ENCODE results near the gene TSPAN9. TPM values are rescaled to one million over a fixed set of nuclear protein-coding genes. Genes with fewer than 3 reads are reported as not detected.

TSPAN9 gene
- total RNA-seq, 1 experiment from 2014 or later = 23.0 TPM

- no peaks in the 10 kb centered on the region for H3K9me3 ChIP-seq (replicated peaks)
- no peaks in the 10 kb centered on the region for H3K36me3 ChIP-seq
Observed at GRCh38 chr12:3277306-3277943, 200.2 kb downstream of the TSPAN9 start.

DNA sequence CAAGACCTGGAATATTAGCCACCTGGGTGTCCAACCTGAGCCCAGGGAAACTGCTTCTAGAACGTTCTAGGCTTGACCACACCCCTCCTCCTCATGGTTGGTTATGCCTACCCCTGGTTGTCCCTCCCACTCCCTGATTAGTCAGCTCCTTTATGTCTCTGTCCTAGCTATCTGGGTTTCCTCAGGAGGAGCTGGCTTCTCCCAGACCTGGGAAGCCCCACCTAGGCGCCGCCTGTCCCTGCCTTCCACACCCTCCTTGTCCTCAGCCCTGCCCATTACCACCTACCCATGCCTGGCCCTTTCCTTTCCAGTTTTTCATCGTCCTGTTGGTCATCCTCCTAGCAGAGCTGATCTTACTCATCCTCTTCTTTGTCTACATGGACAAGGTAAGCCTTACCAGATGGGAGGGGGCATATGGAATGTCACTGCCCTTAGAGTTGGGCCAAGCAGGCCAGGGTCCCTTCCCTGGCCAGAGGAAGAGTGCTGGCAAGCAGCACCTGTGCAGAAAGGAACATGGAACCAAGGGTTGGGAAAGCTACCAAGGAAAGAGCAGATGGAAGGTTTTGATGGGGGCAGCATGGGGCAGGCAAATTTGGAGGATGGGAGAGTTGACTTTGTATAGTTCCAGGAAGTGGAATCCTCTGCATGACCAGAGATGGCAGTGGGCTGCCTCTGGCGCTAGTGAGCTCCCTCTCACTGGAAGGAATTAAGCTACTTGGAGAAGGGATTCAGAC, 201.7 kb downstream of the TSPAN9 start:
- Histone ChIP-seq H3K27me3 (replicated peaks) (no peaks in the 10 kb centered on the region), H3K4me1 (replicated peaks) (no peaks in the 10 kb centered on the region; the same call in 1 of the 2 replicates), H3K27ac (no peak overlapping the region), H3K9me3 (replicated peaks) (no peaks in the 10 kb centered on the region), H3K4me3 (no peak overlapping the region), H3K36me3 (no peaks in the 10 kb centered on the region)
- DNase-seq (ENCODE audit: low read depth in 1 of 2, low spot score in 2 of 2) = no peak

More at GRCh38 chr12:3277306-3277943, 200.2 kb downstream of the TSPAN9 start:
- Histone ChIP-seq H3K4me3 (no peak overlapping the region), H3K4me1 (replicated peaks) (peaks cover 9% of the 10 kb centered on the region), H3K27ac (no peak overlapping the region), H3K27me3 (replicated peaks) (no peaks in the 10 kb centered on the region)
- no peak for DNase-seq (ENCODE audit: low read depth in 1 of 2, low spot score in 2 of 2)

DNA sequence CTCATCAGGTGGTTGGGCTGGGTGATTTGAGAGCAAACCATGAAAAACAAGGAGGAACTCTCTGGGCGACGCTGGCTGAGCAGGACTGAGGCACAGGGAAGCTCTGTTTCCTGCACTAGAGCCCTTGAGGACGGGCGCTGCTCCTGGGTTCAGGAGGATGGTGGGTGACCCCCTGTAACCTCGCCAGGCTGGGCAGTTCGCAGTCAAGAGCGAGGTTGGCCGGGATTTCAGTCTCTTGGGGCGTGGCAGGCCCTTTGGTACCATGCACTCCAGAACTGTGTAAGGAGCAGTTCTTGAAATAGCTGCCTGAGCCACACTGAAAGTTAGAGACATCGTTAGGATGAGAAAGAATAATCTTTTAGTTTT, 202.2 kb downstream of the TSPAN9 start:
- Histone ChIP-seq H3K27me3 (replicated peaks) (no peaks in the 10 kb centered on the region), H3K36me3 (no peaks in the 10 kb centered on the region), H3K9me3 (replicated peaks) (no peaks in the 10 kb centered on the region), H3K4me3 (no peak overlapping the region), H3K4me1 (replicated peaks) (no peaks in the 10 kb centered on the region), H3K27ac (no peak overlapping the region)
- DNase-seq (ENCODE audit: low read depth in 1 of 2, low spot score in 2 of 2) = no peak

GRCh38 chr12:3279832-3280231, 202.7 kb downstream of the TSPAN9 start:
- no peaks in the 10 kb centered on the region for H3K9me3 ChIP-seq (replicated peaks)
- H3K27ac ChIP-seq = no peak overlapping the region
- no peak overlapping the region for H3K4me3 ChIP-seq
- H3K27me3 ChIP-seq (replicated peaks) = no peaks in the 10 kb centered on the region
- no peaks in the 10 kb centered on the region for H3K4me1 ChIP-seq (replicated peaks)
- no peak for DNase-seq (ENCODE audit: low read depth in 1 of 2, low spot score in 2 of 2)
- H3K36me3 ChIP-seq = no peaks in the 10 kb centered on the region

- no peaks in the 10 kb centered on the region for H3K27me3 ChIP-seq (replicated peaks)
- no peaks in the 10 kb centered on the region for H3K4me1 ChIP-seq (replicated peaks)
- H3K36me3 ChIP-seq = no peaks in the 10 kb centered on the region
- H3K9me3 ChIP-seq (replicated peaks) = no peaks in the 10 kb centered on the region
- H3K4me3 ChIP-seq = no peak overlapping the region
- no peak overlapping the region for H3K27ac ChIP-seq
- no peak for DNase-seq (ENCODE audit: low read depth in 1 of 2, low spot score in 2 of 2)
Observed at GRCh38 chr12:3280967-3281366, 203.8 kb downstream of the TSPAN9 start.

DNA sequence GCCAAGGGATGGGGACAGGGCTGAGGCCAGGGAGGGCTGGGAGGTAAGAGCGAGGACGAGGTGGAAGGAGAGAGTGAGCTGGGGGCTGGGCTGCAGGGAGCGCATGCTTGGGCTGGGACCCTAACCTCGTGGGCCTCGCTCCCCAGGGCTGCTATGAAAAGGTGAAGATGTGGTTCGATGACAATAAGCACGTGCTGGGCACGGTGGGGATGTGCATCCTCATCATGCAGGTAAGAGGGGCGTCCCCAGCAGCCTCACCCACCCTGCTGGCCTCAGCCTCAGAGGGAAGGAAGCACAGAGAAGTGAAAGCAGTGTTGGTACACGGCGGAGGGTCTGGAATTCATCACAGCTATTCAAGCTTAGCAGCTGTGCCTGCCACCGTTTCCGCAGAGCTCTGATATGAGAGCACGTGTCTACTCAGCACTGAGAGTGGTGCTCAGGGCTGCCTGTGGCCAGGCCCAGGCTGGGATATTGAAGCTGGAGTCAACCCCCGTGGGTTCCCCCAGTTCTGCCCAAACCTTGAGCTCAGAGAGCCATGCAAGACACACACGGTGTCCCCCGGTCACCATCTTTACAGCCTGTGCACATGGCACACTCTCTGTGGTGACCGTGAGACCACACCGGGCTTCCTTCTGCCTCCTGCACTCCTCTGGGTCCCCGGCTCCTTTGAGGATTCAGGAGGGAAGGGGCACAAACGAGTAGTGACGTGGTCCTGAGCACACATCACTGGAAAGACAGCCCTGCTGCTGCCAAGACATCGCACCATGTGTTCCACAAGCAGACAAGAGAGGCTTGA, 204.6 kb downstream of the TSPAN9 start:
- H3K27me3 ChIP-seq (replicated peaks) = no peaks in the 10 kb centered on the region
- no peaks in the 10 kb centered on the region for H3K4me1 ChIP-seq (replicated peaks)
- no peak overlapping the region for H3K4me3 ChIP-seq
- H3K27ac ChIP-seq = no peak overlapping the region
- no peaks in the 10 kb centered on the region for H3K9me3 ChIP-seq (replicated peaks)
- no peak for DNase-seq (ENCODE audit: low read depth in 1 of 2, low spot score in 2 of 2)
- H3K36me3 ChIP-seq = no peaks in the 10 kb centered on the region

- no peak for DNase-seq (ENCODE audit: low read depth in 1 of 2, low spot score in 2 of 2)
- Histone ChIP-seq H3K27ac (no peak overlapping the region), H3K4me3 (no peak overlapping the region), H3K4me1 (replicated peaks) (no peaks in the 10 kb centered on the region), H3K9me3 (replicated peaks) (no peaks in the 10 kb centered on the region), H3K36me3 (no peaks in the 10 kb centered on the region), H3K27me3 (replicated peaks) (no peaks in the 10 kb centered on the region)
Observed at GRCh38 chr12:3282384-3282670, 205.1 kb downstream of the TSPAN9 start.

- H3K27ac ChIP-seq = no peak overlapping the region
- H3K4me1 ChIP-seq (replicated peaks) = no peaks in the 10 kb centered on the region
- H3K36me3 ChIP-seq = no peaks in the 10 kb centered on the region
- H3K27me3 ChIP-seq (replicated peaks) = no peaks in the 10 kb centered on the region
- H3K9me3 ChIP-seq (replicated peaks) = no peaks in the 10 kb centered on the region
- no peak for DNase-seq (ENCODE audit: low read depth in 1 of 2, low spot score in 2 of 2)
- H3K4me3 ChIP-seq = no peak overlapping the region
Observed at GRCh38 chr12:3283137-3283680, 206.0 kb downstream of the TSPAN9 start.

GRCh38 chr12:3284405-3284804, 207.2 kb downstream of the TSPAN9 start:
- Histone ChIP-seq H3K4me3 (no peak overlapping the region), H3K27me3 (replicated peaks) (no peaks in the 10 kb centered on the region), H3K36me3 (no peaks in the 10 kb centered on the region), H3K4me1 (replicated peaks) (no peaks in the 10 kb centered on the region), H3K9me3 (replicated peaks) (no peaks in the 10 kb centered on the region), H3K27ac (no peak overlapping the region)
- DNase-seq (ENCODE audit: low read depth in 1 of 2, low spot score in 2 of 2) = no peak

- Histone ChIP-seq H3K27me3 (replicated peaks) (no peaks in the 10 kb centered on the region), H3K27ac (no peak overlapping the region), H3K36me3 (no peaks in the 10 kb centered on the region), H3K4me3 (no peak overlapping the region), H3K4me1 (replicated peaks) (no peaks in the 10 kb centered on the region), H3K9me3 (replicated peaks) (no peaks in the 10 kb centered on the region)
- no peak for DNase-seq (ENCODE audit: low read depth in 1 of 2, low spot score in 2 of 2)
Observed at GRCh38 chr12:3285570-3285969, 208.4 kb downstream of the TSPAN9 start.

DNA sequence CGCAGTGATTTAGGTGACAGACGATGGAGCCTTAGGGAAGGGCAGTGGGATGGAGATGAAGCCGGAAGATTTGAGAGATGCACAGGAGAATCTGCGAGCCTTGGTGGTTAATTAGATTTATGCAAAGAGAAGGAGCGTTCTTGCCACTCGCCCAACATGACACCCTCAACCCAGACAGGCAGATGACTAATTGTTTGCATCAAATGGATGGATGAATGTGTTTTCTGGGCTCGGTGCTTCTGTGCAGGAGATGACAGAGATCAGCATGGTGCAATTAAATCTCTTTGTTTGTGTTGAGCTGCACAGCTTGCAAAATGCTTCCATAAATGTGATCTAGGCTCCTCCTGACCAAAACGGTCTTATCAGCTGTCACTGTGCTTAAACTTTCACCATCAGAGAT, 211.5 kb downstream of the TSPAN9 start:
- H3K4me1 ChIP-seq (replicated peaks) = no peaks in the 10 kb centered on the region
- H3K27me3 ChIP-seq (replicated peaks) = no peaks in the 10 kb centered on the region
- DNase-seq (ENCODE audit: low read depth in 1 of 2, low spot score in 2 of 2) = no peak
- H3K4me3 ChIP-seq = no peak overlapping the region
- no peaks in the 10 kb centered on the region for H3K9me3 ChIP-seq (replicated peaks)
- no peak overlapping the region for H3K27ac ChIP-seq
- no peaks in the 10 kb centered on the region for H3K36me3 ChIP-seq

DNA sequence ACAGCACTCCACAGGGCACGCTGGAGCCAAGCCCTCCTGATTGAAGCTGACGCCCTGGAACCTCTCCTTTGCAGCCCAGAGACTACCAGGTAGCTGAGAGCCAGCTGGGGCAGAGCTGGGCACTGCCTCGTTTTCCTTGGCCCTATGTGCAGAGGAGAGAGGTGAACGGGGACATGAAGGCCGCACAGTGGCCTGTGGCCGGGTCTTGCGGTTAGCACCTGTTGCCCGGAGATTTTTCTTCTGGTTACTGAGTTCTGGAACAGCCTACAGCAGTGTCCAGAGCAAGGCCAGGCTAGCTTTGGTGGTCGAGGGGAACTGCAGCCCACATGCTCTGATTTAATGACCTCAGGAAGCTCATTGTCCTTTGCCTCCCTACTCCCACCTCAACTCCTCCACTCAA, 212.5 kb downstream of the TSPAN9 start:
- DNase-seq (ENCODE audit: low read depth in 1 of 2, low spot score in 2 of 2) = no peak
- Histone ChIP-seq H3K4me1 (replicated peaks) (no peaks in the 10 kb centered on the region; the same call in 1 of the 2 replicates), H3K9me3 (replicated peaks) (no peaks in the 10 kb centered on the region), H3K27me3 (replicated peaks) (no peaks in the 10 kb centered on the region), H3K4me3 (no peak overlapping the region), H3K27ac (no peak overlapping the region), H3K36me3 (no peaks in the 10 kb centered on the region)

GRCh38 chr12:3291939-3292338, 214.8 kb downstream of the TSPAN9 start:
- Histone ChIP-seq H3K9me3 (replicated peaks) (no peaks in the 10 kb centered on the region), H3K36me3 (no peaks in the 10 kb centered on the region), H3K27me3 (replicated peaks) (no peaks in the 10 kb centered on the region), H3K27ac (no peak overlapping the region), H3K4me1 (replicated peaks) (no peaks in the 10 kb centered on the region; the same call in 1 of the 2 replicates), H3K4me3 (no peak overlapping the region)
- DNase-seq (ENCODE audit: low read depth in 1 of 2, low spot score in 2 of 2) = no peak

Measured in SJSA1 (cell line).